Femur (tissue), 1 donor: ENCODE results near the gene RGS7.
"Not testable (repeated sequence)": the region's sequence is repeated elsewhere in the genome, so short reads cannot be mapped to it uniquely, and the experiment has no call there.

Source experiments
- DNase-seq: peaks from one replicate; pipeline ENCODE4 v3.0.0-alpha.2; 2017

Gene RGS7

GRCh38 chr1:240820816-240821215 lies 536.2 kb downstream of the RGS7 start:
- DNase-seq: no peak

GRCh38 chr1:240816472-240816871 lies 540.5 kb downstream of the RGS7 start:
- DNase-seq: no peak

- DNase-seq: no peak
Observed at GRCh38 chr1:240813720-240814119, 543.3 kb downstream of the RGS7 start.

GRCh38 chr1:240811256-240811655 lies 545.7 kb downstream of the RGS7 start:
- DNase-seq: no peak

- no peak for DNase-seq
Observed at GRCh38 chr1:240808381-240808780, 548.6 kb downstream of the RGS7 start.

GRCh38 chr1:240806200-240806745 lies 550.7 kb downstream of the RGS7 start:
- no peak for DNase-seq

GRCh38 chr1:240804475-240804874 lies 552.5 kb downstream of the RGS7 start:
- no peak for DNase-seq

GRCh38 chr1:240803151-240803550 lies 553.9 kb downstream of the RGS7 start:
- DNase-seq: no peak

- DNase-seq: no peak
Observed at GRCh38 chr1:240802271-240802670, 554.7 kb downstream of the RGS7 start.

GRCh38 chr1:240801442-240801841 lies 555.6 kb downstream of the RGS7 start:
- no peak for DNase-seq

GRCh38 chr1:240800291-240800690 lies 556.7 kb downstream of the RGS7 start:
- DNase-seq: no peak

- no peak for DNase-seq
Observed at GRCh38 chr1:240797050-240797449, 560.0 kb downstream of the RGS7 start.

GRCh38 chr1:240794046-240794843 lies 562.8 kb downstream of the RGS7 start:
- no peak for DNase-seq

- no peak for DNase-seq
Observed at GRCh38 chr1:240792915-240793529, 564.0 kb downstream of the RGS7 start.

- DNase-seq: no peak
Observed at GRCh38 chr1:240790856-240791255, 566.1 kb downstream of the RGS7 start.

- DNase-seq: no peak
Observed at GRCh38 chr1:240786880-240787279, 570.1 kb downstream of the RGS7 start.

- no peak for DNase-seq
Observed at GRCh38 chr1:240784776-240785175, 572.2 kb downstream of the RGS7 start.

GRCh38 chr1:240783728-240784137 lies 573.3 kb downstream of the RGS7 start:
- not testable (repeated sequence) for DNase-seq

GRCh38 chr1:240776237-240776636 lies 580.8 kb downstream of the RGS7 start:
- DNase-seq: no peak

GRCh38 chr1:240772131-240772530 lies 584.9 kb downstream of the RGS7 start:
- DNase-seq: no peak

GRCh38 chr1:240771450-240771849 lies 585.6 kb downstream of the RGS7 start:
- DNase-seq: no peak

- DNase-seq: no peak
Observed at GRCh38 chr1:240768979-240769378, 588.0 kb downstream of the RGS7 start.

GRCh38 chr1:240766831-240767230 lies 590.2 kb downstream of the RGS7 start:
- no peak for DNase-seq

- no peak for DNase-seq
Observed at GRCh38 chr1:240765732-240766363, 591.2 kb downstream of the RGS7 start.
